ENCODE results near the gene UBR4.
"Not testable (repeated sequence)": the region's sequence is repeated elsewhere in the genome, so short reads cannot be mapped to it uniquely, and the experiment has no call there.

The UBR4 gene

DNA sequence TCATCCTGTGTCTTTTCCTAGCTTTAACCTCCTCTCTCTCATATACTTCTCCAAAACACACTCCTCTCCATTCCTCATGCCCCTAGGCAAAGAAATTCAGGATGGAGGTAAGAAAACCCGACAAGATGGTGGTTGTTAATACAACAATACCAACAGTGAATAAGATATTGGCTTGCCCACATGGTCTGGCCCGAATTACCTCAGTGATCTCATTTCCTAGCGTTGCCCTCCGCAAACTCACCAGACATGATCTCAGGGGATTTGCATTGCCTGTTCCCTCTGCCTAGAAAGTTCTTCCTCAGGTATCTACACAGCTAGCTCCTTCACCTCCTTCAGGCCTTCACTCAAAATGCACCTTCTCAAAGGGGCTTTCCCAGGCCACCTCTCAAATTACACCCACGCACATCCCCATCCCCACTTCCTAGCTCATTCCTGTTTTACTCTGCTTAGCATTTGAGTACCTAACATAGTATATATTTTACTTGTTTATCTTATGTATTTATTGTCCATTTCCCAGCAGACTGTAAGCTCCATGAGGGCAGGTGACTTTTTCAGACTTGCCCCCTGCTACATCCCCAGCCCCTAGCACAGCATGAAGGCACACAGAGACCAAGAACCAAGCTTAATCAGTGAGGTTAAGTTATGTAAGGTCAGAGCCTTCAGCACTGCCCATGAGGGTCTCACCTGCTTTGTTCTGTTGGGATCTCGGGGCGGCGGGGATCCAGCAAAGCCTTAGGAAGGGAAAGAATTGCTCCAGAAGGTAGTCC is 10.2 kb upstream of the UBR4 start:
- no peak for DNase-seq (ENCODE audit: low spot score)

DNA sequence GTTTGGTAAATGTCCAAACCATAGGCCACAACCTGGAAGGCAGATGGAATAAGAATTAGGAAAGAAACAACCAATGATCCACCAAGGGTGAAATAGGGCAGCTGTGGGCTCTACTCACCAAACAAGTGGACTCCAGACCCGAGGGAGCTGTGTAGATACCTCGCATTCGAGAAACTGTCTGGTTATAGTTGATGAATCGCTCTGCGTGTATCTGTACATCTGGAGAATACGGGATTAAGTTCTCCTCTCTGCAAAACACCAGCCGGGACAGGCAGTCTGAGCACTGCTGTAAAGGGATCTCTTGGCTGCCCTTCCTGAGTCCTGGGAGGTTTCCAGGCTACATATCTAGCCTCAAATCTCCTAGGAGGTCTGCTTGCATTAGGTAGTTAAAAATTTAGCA is 9.4 kb upstream of the UBR4 start:
- no peak for DNase-seq (ENCODE audit: low spot score)

DNA sequence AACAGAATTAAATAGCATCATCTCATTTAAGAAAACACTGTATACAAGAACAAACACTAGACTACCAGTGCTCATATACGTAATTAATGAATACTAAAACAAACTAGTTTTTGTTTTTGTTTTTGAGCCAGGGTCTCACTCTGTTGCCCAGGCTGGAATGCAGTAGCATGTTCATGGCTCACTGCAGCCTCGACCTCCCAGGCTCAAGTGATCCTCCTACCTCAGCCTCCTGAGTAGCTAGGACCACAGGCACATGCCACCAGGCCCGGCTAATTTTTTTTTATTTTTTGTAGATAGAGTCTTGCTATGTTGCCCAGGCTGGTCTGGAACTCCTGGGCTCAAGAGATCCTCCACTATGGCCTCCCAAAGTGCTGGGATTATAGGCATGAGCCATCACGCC is 6.5 kb upstream of the UBR4 start:
- not testable (repeated sequence) for DNase-seq (ENCODE audit: low spot score)

DNA sequence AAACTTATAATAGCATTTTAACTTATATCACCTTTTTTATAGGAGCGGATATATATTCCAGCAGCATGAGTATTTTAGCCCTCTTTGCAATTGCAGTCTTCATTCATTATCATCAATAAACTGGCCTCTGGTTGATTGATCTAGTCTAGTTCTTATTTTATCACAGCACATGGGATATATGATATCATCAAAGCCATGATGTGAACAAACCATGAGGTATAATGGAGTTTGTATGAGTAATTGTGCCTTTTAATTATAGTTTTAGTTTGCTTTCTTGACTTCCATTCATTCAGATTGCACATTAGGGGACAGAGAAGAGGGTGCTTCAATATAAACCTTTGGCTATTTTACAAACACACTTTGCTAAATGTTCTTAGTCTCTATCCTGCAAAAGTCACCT is 3.5 kb upstream of the UBR4 start:
- DNase-seq (ENCODE audit: low spot score): no peak

DNA sequence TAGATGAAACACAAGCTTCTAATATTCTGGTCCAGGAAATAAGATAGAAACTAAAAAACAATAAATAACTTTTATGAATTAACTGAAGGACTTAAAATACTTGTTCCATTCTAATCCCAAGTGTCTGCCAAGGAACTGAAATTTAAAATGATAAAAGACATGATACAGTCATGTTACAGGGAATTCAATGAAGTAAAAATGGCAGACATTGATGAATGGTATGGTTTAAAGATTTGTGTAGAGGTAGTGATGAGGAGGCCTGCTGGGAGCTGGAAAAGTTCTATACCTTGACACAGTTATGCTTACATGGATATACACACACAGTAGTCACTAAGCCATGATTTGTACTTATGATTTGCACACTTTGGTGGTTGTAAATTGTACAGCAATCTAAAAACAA is 2.1 kb upstream of the UBR4 start:
- no peak for DNase-seq (ENCODE audit: low spot score)

DNA sequence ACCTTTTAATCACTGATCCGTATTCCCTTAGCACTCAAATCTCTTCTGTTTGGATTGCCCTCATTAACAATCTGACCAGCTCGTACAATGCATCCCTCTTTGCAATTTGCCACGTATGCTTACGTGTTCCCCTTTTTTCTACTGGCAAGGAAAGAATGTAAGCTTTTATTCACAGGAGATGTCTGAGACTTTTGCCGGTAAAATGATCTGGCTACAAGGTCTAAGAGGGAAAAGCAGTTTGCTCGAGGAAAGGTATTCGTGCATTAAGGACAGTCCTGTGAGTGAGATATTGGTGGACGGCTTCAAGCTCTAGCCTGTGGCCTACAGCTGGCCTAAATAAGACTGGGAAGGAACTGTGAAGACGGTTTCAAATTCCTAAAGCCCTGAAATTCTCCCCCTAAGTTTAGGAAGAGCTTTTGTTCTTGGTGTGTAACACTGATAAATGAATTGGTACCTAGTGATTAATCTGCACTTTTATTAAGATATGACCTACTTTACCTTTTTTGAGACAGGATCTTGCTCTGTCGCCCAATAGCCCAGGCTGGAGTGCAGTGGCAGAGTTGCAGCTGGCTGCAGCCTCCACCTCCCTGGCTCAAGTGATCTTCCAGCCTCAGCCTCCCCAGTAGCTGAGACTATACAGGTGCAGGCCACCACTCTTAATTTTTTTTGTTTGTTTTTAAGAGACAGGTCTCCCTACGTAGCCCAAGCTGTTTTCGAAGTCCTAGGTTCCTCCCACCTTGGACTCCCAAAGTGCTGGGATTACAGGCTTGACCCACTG is 895 bp upstream of the UBR4 start:
- no peak for DNase-seq (ENCODE audit: low spot score)

DNA sequence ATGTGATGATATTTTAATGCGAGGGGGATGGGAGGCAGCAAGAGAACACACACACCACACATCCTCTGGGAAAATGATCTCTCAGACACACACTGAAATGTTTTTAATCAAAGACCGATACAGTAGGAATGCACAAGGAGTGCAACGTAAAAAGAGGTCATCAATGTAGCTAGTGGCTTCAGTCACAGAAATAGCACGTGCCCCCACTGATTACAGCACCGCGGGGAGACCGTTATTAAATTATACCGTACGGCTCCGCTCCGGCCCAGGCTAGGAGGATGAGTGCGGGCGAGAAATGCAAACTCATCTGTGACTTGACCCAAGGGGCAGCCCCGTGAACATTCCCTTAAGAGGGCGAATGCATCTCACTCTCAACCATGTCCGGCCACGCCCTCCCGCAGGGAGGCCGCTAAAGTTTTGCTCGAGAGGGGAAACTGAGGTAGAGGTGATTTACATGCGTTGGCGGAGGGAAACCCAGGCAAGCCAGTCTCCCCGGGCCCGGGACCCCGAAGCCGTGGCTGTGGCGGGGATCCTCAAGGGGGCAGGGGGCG is 552 bp downstream of the UBR4 start:
- peak; percentile 23 for DNase-seq (ENCODE audit: low spot score)

DNA sequence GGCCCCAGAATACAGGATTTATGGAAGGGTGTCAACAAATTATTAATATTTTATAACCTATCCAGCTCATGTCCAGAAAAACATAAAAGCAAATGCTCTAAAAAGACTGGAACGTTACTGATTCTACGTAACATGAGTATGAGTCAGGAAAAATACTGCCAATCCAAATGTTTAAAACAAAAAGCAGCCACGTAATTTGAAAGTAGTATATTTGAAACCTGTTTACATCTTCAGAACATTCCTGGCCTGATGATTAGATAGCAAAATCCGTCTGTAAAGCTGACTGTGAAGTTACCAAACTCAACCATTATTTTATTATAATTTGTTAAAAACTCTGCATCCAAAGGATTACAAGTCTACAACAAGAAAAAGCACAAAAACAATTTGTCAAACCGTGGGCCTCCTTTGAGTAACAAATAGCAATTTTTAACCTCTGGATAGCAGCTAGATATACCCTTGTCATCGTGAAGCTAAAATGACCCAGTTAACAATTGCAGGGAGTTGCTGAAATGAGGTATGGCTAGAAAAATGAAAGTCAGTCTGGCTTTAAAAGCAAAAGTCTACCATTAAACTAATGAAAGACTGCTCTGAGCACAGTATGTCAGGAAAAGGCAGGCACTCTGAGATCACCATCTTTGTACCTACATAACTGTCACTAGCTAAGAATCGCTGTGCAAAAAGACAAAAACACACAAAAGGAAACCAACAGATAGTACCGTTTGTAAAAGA is 1.2 kb downstream of the UBR4 start:
- peak; percentile 7 for DNase-seq (ENCODE audit: low spot score)

DNA sequence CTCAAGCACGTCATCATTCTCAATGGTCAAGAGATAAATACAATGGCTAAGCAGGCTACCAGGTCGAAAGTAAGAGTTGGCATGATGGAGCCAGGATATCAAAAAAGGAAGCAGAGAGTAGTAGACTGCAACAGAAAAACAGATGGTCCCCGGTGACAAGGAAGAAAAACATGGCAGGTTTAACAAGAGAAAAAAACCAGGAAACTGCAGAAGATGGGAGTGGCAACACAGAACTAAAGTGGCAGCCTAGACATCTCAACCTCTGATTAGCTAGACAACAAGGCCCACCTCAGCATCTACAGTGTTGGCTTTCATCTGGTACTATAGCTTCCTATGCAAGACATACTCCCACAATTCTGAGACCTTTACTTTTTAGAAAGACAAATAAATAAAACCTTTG is 3.1 kb downstream of the UBR4 start:
- no peak for DNase-seq (ENCODE audit: low spot score)

DNA sequence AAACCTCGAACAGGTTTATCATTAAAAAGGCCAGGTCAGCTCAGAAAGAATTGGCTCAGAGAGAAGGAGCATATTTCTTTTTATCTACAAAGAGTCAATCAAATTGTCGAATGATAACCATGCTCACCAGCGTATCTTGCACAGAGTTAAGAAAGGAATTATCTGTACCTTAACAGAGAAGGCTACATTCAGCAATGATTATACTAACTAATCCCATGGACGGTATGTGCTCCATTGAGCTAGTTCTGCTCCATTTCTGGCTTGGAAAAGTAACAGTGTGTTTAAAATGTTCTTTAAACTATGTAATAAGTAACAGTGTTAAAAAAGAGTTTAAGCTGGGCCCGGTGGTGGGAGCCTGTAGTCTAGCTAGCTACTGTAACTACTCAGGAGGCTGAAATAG is 4.2 kb downstream of the UBR4 start:
- DNase-seq (ENCODE audit: low spot score): no peak

DNA sequence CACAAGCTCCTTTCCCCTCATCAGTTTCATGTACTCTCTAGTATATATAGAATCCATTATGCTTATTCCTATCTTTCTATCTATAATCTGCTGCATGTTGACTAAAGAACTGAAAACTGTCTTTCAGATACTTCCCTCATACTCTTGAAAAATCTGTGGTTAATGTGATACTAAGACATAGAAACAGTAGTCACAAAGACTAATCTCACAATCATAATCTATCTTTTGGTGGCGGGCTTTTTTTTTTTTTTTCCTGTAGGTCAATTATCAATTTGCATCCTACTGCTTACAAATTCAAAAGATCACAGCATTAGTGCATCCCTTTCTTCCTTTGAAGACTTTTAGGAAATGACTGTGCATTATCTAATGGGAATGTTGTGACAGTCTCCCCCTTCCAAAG is 4.7 kb downstream of the UBR4 start:
- no peak for DNase-seq (ENCODE audit: low spot score)

DNA sequence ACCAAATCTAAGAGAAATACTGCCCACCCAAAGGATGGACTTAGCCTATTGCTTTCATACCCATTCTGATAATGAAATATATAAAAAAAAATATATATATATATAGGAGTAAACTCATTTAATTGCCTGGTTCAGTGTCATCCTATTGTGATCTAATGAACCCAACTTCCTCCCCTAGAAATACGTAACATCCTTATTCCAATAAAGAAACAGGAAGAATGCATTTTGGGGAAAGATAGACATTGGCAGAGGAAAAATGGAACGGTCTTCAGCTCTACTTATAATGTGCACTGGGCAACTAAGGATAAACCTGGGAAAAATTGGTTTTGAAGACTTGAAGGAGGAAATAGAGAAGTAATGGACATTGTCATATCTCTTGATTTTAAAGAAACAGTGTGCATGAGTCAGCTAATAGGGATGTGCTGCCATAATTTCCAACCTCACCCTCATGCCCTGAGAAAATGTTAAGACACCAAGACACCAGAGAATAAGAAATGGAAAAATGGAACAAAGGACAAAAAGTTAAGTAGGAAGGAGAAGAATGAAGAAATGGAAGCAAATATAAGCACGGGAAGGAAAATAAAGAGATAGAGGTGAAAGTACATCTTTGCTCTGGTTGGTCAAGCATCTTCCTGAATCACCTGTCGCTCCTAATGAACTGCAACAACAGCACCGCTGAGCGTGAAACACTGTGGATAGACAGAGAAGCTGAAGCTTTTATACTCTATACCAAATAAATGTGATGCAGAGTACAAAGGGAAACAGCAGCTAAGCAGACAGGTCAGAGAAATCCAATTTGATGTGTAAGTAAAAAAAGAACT is 5.4 kb downstream of the UBR4 start:
- DNase-seq (ENCODE audit: low spot score): no peak

DNA sequence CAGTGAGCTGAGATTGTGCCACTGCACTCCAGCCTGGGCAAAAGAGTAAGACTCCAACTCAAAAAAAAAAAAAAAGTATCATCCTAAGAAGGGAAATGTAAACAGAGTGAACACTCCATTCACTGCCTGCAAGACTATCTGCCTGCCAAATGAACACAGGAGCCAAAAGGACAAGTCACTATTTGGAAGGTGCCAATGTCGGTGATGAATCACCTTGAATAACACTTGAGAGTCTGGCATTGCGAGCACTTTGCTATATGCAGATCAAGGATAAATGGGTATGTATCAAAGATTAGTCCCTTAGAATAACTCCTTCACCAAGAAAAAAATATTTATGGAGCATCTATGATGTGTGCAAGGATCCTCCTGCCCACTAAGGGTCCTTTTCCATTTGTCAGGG is 6.6 kb downstream of the UBR4 start:
- no peak for DNase-seq (ENCODE audit: low spot score)

DNA sequence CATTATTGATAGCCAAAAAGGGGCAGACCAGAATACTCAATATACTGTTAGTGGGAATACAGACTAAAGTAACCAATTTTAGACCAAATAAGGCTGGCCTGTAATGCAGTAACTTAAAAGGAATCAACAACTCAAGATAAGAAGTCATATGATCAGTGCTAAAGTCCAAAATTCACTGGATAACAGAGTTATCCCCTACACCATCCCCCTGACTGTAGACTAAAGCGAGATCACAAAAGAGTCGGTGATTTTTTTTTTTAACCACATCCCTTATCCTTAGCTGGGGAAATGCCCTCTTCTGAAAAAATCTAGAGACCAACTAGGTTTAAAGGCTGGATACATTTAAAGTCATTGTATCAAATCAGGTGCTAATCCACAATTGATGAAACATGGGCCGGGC is 7.7 kb downstream of the UBR4 start:
- DNase-seq (ENCODE audit: low spot score): no peak

DNA sequence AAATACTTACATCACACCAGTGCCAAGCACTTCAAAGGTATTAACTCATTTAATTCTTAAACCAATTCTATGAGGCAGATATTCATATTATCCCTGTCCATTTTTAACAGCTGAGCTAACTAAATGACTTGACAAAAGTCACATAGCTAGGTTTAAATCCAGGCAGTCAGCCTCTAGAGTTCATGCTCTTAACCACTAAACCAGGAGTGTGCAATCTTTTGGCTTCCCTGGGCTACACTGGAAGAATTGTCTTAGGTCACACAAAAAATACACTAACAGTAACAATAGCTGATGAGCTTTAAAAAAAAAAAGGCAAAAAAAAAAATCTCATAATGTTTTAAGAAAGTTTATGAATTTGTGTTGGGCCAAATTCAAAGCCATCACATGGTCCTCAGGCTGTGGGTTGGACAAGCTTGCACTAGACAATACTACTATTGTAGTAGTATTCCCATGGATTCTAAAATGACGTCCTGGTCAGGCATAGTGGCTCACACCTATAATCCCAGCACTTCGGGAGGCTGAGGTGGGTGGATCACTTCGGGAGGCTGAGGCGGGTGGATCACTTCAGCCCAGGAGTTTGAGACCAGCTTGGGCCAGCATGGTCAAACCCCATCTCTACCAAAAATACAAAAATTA is 10.0 kb downstream of the UBR4 start:
- no peak for DNase-seq (ENCODE audit: low spot score)

DNA sequence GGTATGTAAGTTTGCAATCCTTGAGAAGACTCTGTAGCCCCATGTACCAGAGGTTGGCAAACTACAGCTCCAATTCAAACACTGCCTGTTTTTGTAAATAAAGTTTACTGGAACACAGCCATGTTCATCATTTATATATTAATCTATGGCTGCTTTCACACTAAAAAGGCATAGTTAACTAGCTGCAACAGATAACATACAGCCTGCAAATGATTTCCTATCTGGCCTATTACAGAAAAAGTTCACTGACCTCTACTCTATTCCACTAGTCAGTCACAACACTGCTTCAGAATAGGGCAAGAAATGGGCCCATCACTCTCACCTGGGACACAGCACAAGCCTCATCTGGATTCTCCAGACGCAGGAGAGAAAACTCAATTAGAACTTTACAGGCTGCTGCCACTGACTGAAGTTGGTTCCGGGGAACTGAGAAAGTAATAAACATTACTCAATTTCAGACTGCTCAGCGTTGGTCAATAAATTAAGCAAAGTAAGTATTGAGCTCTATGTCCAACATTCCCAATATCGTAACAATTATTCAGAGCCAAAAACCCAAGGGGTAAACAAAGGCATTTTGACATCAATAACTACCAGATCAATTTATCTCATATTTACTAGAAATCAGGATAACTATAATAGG is 10.6 kb downstream of the UBR4 start:
- DNase-seq (ENCODE audit: low spot score): no peak

DNA sequence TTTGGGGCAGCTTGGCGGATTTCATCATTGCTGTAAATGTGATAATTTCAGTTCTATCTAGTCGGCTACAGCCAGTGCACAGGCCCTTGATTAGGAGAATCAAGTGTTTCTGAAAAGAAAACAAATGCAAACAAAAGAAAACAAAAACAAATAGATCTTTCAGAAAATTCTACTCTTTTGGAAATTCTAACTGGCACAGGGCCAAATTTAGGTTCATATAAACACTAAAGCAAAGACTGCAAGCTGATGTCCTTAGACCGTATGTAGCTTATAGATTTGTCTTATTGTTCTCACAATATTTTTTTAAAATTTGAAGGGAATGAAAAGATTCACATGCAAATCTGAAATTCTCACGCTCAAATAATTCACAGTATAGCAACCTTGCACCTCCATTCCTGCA is 11.2 kb downstream of the UBR4 start:
- no peak for DNase-seq (ENCODE audit: low spot score)

DNA sequence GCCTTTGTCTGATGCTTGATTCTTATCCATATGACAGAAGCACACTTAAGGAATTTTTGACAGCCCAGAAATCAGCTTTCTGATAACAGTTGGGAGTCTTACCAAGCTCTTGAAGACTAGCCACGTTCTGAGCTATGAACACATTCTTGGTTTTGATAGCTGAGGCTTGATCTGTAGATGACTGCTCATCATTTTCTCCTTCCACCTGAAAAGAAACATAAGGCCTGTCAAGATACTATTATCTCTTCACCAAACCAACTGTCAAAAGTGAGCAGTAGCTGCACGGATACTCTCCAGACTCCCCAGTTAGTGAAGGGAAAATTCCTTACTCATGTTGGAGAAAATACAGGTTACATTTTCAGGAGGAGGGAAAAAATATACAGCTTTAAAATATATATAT is 12.2 kb downstream of the UBR4 start:
- DNase-seq (ENCODE audit: low spot score): no peak

DNA sequence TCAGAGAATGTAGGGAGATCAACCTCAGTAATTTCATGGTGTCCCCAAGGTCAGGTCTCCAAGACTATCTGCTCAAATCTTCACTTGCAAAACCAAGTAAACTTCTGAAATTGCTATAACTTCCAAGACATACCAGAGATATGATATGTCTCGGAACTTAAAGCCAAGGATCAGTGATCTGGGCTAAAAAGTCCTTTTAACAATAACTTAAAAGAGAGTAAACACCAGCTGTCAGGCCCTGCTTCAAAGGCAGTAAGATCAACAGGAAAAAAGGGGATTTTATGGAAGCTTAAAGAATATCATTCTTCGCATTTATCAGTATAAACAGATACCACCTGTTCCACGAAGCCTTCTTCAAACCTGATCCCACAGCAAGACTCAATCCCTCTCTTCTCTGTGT is 13.7 kb downstream of the UBR4 start:
- no peak for DNase-seq (ENCODE audit: low spot score)

DNA sequence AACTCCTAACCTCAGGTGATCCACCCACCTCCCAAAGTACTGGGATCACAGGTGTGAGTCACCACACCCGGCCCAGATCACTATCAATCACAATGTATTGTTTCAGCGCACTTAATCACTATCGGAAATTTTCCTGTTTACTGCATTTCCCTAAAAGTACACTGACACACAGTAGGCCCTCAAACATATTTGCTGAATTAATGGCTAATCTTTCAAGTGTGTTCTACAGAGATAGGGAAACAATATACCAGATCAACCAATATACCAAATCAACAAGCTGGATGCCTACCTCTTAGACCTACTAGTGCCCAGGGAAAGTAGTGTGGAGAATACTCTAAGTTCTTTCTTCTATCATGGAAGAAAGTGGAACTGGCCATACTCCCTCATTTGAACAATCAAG is 17.1 kb downstream of the UBR4 start:
- DNase-seq (ENCODE audit: low spot score): no peak

DNA sequence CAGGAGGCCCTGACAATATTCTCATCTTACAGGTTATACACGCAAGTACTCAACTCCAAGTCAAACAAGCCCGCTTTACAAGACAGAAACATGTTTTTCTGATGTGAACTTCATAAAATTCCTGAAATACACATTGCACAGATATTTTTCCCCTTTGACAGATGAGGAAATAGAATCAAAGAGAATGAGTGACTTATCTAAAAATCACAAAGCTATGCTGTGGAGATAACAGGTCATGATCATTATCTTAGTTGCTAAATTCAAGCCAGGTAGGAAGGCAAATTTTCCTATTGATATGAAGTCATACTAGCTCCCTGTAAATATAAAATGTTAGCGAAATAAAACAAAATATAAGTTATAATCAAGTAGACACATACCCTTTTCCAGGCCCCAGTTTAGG is 18.3 kb downstream of the UBR4 start:
- no peak for DNase-seq (ENCODE audit: low spot score)

All from cerebellar cortex (tissue), 1 donor.